ENCODE data around the gene CTNND2. TPM values are rescaled to one million over a fixed set of nuclear protein-coding genes. Genes with fewer than 3 reads are reported as not detected.

CTNND2 gene
- total RNA-seq, 1 experiment from 2014 or later: not detected

DNA sequence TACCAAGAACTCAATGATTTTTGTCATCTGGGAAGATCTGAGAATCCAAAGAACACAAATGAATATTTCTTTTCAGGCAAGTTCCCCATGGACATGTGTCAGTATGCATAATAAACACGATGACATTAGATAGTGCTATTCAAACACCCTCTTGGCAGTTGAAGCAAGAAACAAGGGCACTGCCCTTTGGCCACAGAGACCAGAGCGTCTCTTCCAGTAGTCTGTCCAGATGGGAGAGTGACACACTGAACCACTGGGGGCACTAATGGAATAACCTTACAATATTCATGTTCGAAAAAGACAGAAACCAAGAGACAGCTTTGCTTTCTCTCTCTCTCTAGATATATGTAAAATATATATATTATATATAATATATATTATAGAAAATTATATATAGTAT, 301.9 kb downstream of the CTNND2 start:
- ChIA-PET POLR2A (ENCODE audit: low non-redundant PET) (no interaction called here), CTCF (no interaction called here)
- H3K4me3 ChIP-seq (ENCODE audit: low read depth, low read length, poor library complexity, severe bottlenecking): no peak overlapping the region
- peaks cover 4% of the 10 kb centered on the region for H3K9me3 ChIP-seq (ENCODE audit: low read depth, low read length, poor library complexity, severe bottlenecking)
- DNase-seq (ENCODE audit: low spot score): no peak
- no peaks in the 10 kb centered on the region for H3K27me3 ChIP-seq (replicated peaks; ENCODE audit: insufficient read depth, low read depth, low read length, poor library complexity)
- TF ChIP-seq EZH2 (IDR thresholded peaks at IDR 0.05; ENCODE audit: borderline replicate concordance, low read depth, low read length, poor library complexity, severe bottlenecking): no peak
- TF ChIP-seq, protein P1, sequence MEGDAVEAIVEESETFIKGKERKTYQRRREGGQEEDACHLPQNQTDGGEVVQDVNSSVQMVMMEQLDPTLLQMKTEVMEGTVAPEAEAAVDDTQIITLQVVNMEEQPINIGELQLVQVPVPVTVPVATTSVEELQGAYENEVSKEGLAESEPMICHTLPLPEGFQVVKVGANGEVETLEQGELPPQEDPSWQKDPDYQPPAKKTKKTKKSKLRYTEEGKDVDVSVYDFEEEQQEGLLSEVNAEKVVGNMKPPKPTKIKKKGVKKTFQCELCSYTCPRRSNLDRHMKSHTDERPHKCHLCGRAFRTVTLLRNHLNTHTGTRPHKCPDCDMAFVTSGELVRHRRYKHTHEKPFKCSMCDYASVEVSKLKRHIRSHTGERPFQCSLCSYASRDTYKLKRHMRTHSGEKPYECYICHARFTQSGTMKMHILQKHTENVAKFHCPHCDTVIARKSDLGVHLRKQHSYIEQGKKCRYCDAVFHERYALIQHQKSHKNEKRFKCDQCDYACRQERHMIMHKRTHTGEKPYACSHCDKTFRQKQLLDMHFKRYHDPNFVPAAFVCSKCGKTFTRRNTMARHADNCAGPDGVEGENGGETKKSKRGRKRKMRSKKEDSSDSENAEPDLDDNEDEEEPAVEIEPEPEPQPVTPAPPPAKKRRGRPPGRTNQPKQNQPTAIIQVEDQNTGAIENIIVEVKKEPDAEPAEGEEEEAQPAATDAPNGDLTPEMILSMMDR (conservative IDR thresholded peaks at IDR 0.05; ENCODE audit: low read depth, low read length): no peak
- H3K4me1 ChIP-seq (ENCODE audit: insufficient read depth, low read length, poor library complexity, severe bottlenecking): no peaks in the 10 kb centered on the region
- H3K36me3 ChIP-seq (ENCODE audit: insufficient read depth, low read length, poor library complexity, severe bottlenecking): no peaks in the 10 kb centered on the region
- intact Hi-C loops (cut with micrococcal nuclease; ENCODE audit: unreplicated experiment): no loop called here
- H3K27ac ChIP-seq (ENCODE audit: low read depth, low read length, poor library complexity, severe bottlenecking): no peak overlapping the region
- no TSS peak for BruUV-seq (replicated peaks)

DNA sequence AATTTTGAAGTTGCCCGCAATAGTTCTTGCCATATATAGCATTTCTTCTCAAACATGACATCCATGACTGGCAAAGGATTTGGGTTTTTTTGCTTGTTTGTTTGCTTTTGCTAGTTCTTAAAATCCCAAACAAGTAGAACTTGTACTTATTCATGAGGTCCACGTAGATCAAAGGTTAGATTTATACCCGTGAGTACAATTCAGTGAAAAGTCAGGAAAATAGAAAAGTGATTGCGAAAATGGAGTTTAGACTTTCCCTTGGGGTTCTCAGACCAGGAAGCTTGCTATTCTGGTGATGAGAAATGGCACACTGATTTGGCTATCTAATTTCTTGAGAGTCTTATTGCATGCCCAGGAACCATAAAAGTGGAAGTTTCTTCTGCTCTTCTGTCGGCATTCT, 304.7 kb downstream of the CTNND2 start:
- Histone ChIP-seq H3K27me3 (replicated peaks; ENCODE audit: insufficient read depth, low read depth, low read length, poor library complexity) (no peaks in the 10 kb centered on the region), H3K9me3 (ENCODE audit: low read depth, low read length, poor library complexity, severe bottlenecking) (peaks cover 4% of the 10 kb centered on the region), H3K4me3 (ENCODE audit: low read depth, low read length, poor library complexity, severe bottlenecking) (no peak overlapping the region), H3K4me1 (ENCODE audit: insufficient read depth, low read length, poor library complexity, severe bottlenecking) (no peaks in the 10 kb centered on the region), H3K36me3 (ENCODE audit: insufficient read depth, low read length, poor library complexity, severe bottlenecking) (no peaks in the 10 kb centered on the region), H3K27ac (ENCODE audit: low read depth, low read length, poor library complexity, severe bottlenecking) (no peak overlapping the region)
- TF ChIP-seq, protein P1 (conservative IDR thresholded peaks at IDR 0.05; ENCODE audit: low read depth, low read length): no peak
- TF ChIP-seq EZH2 (IDR thresholded peaks at IDR 0.05; ENCODE audit: borderline replicate concordance, low read depth, low read length, poor library complexity, severe bottlenecking): no peak
- no TSS peak for BruUV-seq (replicated peaks)
- DNase-seq (ENCODE audit: low spot score): no peak
- CTCF ChIA-PET: no interaction called here
- intact Hi-C loops (cut with micrococcal nuclease; ENCODE audit: unreplicated experiment): no loop called here
- POLR2A ChIA-PET (ENCODE audit: low non-redundant PET): no interaction called here

DNA sequence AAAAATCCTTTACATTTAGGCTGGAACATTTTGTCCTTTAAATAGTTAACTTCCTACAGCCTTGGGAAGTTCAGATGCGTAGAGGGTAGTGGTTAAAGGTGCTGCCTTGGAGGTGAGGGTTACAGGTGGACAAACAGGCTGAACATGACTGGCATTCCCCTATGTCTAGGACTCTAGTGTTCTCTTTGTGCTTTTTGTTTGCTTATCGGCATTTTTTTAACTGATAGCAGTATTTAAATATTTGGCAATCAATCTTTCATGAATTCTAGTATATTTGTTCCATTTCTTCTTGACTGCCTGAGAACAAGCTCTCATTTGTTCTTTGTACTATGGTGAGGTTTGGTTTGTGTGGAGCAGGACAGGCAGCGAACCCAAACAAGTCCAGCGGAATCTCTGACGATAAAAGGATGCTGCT, 307.6 kb downstream of the CTNND2 start:
- ChIA-PET POLR2A (ENCODE audit: low non-redundant PET) (no interaction called here), CTCF (no interaction called here)
- no TSS peak for BruUV-seq (replicated peaks)
- Histone ChIP-seq H3K9me3 (ENCODE audit: low read depth, low read length, poor library complexity, severe bottlenecking) (peaks cover 4% of the 10 kb centered on the region), H3K4me1 (ENCODE audit: insufficient read depth, low read length, poor library complexity, severe bottlenecking) (no peaks in the 10 kb centered on the region), H3K36me3 (ENCODE audit: insufficient read depth, low read length, poor library complexity, severe bottlenecking) (no peaks in the 10 kb centered on the region), H3K27me3 (replicated peaks; ENCODE audit: insufficient read depth, low read depth, low read length, poor library complexity) (no peaks in the 10 kb centered on the region), H3K4me3 (ENCODE audit: low read depth, low read length, poor library complexity, severe bottlenecking) (no peak overlapping the region), H3K27ac (ENCODE audit: low read depth, low read length, poor library complexity, severe bottlenecking) (no peak overlapping the region)
- TF ChIP-seq, protein P1 (conservative IDR thresholded peaks at IDR 0.05; ENCODE audit: low read depth, low read length): no peak
- no peak for TF ChIP-seq EZH2 (IDR thresholded peaks at IDR 0.05; ENCODE audit: borderline replicate concordance, low read depth, low read length, poor library complexity, severe bottlenecking)
- intact Hi-C loops (cut with micrococcal nuclease; ENCODE audit: unreplicated experiment): no loop called here
- DNase-seq (ENCODE audit: low spot score): no peak

Data from A673 (cell line).